Fibroblast of skin of left biceps (primary cell): Measurements from ENCODE around the gene IMPACT.

ENCODE experiments used
- DNase-seq, 2 experiments: peaks; one replicate each; pipeline ENCODE4 v3.0.0-alpha.2; 2013; ENCODE audit warnings: low read depth in 2 of 2

Gene IMPACT

GRCh38 chr18:24421831-24422230 lies 4.6 kb upstream of the IMPACT start:
- DNase-seq = no peak

DNA sequence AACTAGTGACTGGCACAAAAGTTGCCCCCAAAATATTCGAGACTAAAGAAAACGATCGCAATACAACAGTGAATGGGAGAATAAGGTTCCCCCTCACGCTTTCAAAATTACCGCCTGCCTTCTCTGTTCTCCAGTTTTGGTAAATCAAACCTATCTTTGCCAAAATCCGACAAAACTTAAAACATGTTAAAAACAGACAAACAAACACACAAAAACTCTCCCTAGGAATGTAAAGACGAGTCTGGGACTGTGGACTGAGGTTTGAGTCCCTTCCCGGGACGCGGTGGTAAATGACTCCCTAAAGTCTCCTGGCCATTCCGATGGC lies 435 bp upstream of the IMPACT start:
- DNase-seq = no peak

- no peak for DNase-seq
Observed at GRCh38 chr18:24427484-24427883, 1.0 kb downstream of the IMPACT start.

GRCh38 chr18:24428709-24429108 lies 2.2 kb downstream of the IMPACT start:
- DNase-seq = no peak

- DNase-seq = no peak
Observed at GRCh38 chr18:24429188-24429587, 2.7 kb downstream of the IMPACT start.

GRCh38 chr18:24432618-24433017 lies 6.1 kb downstream of the IMPACT start:
- no peak for DNase-seq

GRCh38 chr18:24436939-24437338 lies 10.5 kb downstream of the IMPACT start:
- no peak for DNase-seq

DNA sequence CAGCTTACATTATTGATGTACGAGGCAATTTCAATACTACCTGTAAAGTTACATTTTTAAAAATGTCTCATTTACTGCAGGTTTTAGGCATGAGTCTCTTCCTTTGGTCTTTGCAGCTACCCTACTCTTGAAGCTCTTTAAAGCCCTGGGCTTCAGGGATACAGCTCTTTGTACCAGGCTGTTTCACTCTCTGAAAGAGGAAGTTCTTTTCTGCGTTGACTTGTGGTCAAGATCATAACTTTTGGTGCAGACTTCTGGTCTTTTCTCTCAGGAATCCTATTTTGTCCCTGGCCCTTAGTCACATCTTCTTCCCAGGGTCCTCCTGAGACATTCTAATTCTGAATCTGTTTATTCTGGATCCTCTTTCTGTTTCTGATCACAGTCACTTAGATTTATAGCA lies 17.4 kb downstream of the IMPACT start:
- DNase-seq = no peak

DNA sequence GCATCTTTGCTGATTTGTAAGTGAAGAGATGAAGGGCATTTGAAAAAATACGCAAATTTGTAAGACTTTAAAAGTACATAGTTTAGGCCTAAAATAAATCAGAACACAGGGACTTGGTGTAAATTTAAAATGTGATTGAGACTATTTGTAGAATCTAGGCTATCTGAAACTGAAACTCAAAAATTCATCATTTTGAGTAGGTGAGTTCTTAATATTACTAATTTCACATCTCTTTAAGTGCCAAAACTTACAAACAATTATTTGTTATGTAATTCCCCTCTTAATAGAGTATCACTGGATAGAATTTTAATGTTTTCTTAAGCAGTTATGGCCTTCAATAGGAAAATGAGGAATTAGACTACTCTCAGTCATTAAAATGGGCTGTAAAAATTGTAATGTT lies 20.0 kb downstream of the IMPACT start:
- no peak for DNase-seq

GRCh38 chr18:24446953-24447538 lies 20.6 kb downstream of the IMPACT start:
- DNase-seq = no peak

GRCh38 chr18:24447961-24448360 lies 21.5 kb downstream of the IMPACT start:
- no peak for DNase-seq

DNA sequence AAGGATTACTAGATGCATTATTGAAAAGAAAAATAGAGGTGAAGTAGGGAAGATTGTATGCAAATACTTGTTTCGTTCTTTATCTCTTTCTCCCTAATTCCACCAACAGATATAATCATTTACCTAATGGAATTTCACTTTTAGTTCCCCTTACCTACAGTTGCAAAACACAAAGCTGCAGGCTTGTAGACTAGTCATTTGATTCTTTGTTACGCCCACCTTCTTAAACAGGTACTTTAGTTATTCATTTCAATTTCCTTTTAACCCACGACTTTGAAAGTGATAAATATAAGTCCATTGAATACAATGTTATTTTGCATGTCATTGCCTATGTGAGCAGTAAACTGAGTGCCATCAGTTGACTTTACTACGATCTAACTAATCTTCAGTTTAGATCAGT lies 30.1 kb downstream of the IMPACT start:
- DNase-seq = no peak

DNA sequence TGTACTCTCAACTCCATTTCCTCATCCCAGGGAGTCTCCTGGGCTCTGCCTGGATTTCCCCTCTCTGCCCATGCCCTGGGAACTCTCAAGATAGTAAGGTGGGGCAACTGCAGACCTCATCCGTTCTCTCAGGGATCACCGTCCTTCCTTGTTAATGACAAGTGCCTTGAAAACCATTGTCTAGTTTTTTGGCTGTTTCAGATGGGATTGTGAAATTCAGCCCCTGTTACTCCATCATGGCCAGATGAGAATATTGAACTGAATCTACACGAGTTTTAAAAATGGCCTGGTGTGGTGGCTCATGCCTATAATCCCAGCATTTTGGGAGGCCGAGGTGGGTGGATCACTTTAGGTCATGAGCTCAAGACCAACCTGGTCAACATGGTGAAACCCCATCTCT lies 33.3 kb downstream of the IMPACT start:
- no peak for DNase-seq

DNA sequence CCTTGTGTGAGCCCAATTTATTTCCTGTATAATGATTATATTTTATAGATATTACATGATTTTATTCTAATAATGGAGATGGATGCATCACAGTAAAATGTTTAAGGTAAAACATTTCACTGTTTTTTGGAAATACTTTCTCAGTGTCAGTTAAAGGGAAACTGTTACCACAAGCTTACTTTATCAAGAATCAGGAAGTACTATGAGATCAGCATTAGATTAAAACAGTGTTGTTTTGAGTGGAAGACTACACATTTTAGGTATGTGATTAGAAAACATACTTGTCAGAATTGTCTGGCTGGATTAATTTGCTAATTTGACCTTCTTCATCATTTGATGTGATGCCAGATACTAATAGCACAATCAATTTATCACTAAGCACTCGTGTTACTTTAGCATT lies 33.9 kb downstream of the IMPACT start, which contains the start of gene HRH4:
Gene HRH4 (plus strand): TSS at position 250 of the 400 bp plus-strand sequence. CDS start 92 bp downstream, at position 342.
- DNase-seq = no peak

- no peak for DNase-seq
Observed at GRCh38 chr18:24461996-24462395, 35.5 kb downstream of the IMPACT start.

GRCh38 chr18:24462838-24463775 lies 36.6 kb downstream of the IMPACT start:
- DNase-seq = no peak

- DNase-seq = no peak
Observed at GRCh38 chr18:24465486-24465885, 39.0 kb downstream of the IMPACT start.

- DNase-seq = no peak
Observed at GRCh38 chr18:24466771-24467170, 40.3 kb downstream of the IMPACT start.

DNA sequence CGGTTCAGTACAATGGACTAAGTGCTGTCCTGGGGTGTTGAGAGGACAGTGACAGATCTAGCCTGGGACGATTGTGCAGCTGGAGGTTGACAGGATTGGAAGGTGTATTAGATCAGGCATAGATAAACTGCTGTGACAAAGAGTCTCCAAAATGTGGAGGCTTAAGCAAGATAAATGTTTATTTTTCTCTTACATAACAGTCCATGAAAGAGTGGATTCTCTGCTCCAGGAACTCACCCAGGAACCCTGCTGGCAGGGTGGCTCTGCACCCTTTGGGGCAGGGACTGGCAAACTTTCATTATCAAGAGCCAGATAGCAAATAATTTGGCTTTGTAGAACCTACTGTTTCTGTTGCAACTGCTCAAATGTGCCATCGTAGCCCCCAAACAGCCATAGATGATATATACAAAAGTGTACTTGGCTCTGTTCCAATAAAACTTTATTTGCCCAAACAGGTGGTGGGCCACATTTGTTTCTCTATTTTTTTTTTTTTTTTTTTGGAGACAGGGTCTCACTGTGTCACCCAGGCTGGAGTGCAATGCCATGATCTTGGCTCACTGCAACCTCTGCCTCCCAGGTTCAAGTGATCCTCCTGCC lies 43.6 kb downstream of the IMPACT start:
- DNase-seq = no peak

DNA sequence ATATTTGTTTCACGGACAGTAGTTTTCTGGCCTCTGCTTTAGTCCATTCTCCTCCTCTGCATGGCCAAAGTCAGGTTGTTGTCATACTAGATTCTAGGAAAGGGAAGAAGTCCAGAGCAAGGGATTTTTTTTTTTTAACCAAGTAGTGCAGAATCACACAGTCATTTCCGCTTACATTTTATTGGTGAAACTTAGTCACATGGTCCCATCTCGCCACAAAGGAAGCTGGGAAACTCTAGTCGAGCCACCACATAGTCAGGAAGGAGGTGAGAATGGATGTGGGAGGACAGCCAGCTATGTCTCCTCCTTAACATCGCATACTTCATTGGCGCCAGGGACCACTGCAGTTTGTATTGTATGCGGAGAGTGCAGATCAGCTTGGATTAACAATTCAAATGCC lies 44.3 kb downstream of the IMPACT start:
- DNase-seq = no peak

DNA sequence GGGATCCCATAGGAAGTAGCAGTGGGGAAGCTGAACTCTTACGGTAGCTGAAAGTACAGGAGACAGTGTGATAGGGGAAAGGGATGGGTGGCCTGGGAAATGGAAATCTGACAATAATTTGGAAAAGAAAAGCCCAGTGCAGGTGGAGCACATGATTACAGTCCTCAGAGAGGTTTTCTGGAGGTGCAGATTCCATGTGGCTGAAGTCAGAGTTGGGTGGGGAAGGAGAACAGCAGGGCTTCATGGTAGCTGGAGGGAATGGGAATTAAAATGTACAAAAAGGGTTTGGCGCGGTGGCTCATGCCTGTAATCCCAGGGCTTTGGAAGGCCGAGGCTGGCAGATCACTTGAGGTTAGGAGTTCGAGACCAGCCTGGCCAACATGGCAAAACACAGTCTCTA lies 46.1 kb downstream of the IMPACT start:
- no peak for DNase-seq

GRCh38 chr18:24474406-24474805 lies 47.9 kb downstream of the IMPACT start:
- DNase-seq = no peak
